GM12873 (cell line): Measurements from ENCODE around the gene FANCE.

ENCODE experiments used
- TF ChIP-seq, protein P1 (sequence below): IDR thresholded peaks from 2 replicates; pipeline ENCODE4 v1.5.1; 2012; ENCODE audit warnings: low read depth, mild to moderate bottlenecking, moderate library complexity, low read length, control low read depth; ENCODE audit not compliant: insufficient read depth; ENCODE audit errors: missing control alignments

FANCE gene

DNA sequence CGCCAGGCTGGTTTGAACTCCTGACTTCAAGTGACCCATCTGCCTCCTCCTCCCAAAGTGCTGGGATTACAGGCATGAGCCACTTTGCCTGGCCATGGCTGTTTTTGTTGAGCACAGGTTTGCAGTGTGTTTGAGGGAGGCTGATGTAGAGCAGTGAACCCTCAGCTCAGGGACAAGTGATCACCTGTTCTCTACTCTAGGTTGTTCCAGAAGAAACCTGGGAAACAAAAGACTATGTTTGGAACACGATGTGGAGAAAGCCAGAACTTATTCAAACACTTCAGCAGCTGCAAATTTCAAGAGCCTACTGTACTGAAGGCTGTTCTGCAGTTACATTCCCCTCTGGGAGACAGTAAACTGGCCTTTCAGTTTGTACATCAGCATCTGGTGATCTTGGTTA, 55.9 kb downstream of the FANCE start:
- TF ChIP-seq, protein P1, sequence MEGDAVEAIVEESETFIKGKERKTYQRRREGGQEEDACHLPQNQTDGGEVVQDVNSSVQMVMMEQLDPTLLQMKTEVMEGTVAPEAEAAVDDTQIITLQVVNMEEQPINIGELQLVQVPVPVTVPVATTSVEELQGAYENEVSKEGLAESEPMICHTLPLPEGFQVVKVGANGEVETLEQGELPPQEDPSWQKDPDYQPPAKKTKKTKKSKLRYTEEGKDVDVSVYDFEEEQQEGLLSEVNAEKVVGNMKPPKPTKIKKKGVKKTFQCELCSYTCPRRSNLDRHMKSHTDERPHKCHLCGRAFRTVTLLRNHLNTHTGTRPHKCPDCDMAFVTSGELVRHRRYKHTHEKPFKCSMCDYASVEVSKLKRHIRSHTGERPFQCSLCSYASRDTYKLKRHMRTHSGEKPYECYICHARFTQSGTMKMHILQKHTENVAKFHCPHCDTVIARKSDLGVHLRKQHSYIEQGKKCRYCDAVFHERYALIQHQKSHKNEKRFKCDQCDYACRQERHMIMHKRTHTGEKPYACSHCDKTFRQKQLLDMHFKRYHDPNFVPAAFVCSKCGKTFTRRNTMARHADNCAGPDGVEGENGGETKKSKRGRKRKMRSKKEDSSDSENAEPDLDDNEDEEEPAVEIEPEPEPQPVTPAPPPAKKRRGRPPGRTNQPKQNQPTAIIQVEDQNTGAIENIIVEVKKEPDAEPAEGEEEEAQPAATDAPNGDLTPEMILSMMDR = no peak

DNA sequence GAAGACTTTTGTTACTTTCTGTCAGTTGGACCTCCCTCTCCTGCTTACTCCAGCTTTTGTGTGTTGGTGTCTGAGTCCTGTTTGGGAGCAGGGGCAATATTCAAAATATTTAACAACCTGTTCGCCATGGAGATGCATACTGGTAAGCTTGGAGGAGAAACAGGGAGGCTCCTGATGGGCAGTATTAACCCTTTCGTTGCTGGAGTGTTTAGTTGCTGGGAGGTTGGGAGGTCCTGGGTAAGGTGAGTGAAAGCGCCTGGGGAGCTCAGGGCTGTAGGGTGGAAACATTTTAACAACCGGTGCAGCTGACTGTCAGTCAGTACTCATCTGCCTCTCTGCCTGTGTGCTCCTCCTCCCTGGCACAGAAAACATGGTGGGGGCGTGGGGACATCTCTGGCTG, 56.4 kb downstream of the FANCE start:
- TF ChIP-seq, protein P1 = no peak

DNA sequence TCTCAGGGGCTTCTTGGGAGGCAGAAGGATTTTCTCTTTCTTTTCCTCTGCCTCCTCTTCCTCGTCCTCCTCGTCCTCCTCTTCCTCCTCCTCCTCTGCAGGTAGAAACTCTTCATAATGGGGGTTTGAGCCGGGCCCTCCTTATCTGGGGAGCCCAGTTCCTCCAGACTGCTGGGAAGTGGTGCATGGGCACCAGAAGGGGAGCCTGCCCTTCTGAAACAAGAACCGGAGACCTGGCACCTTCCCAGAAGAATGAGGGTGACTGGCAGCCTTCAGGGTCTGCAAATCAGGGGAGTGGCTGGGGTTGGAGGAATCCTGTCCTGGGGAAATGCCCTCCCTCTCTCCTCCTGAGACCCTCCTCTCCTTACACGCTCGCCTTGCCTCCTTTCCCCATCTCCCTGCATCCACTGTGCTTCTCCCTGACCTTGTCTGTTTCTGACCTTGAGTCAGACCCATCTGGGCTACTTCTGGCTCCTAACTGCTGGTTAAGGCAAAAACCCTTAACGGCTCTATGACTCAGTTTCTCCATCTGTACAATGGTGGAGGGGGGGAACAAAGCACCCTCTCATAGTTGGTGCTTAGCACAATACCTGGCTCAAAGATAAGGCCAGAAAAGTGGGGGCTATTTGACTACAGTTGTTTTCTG, 58.9 kb downstream of the FANCE start:
- TF ChIP-seq, protein P1 = no peak

DNA sequence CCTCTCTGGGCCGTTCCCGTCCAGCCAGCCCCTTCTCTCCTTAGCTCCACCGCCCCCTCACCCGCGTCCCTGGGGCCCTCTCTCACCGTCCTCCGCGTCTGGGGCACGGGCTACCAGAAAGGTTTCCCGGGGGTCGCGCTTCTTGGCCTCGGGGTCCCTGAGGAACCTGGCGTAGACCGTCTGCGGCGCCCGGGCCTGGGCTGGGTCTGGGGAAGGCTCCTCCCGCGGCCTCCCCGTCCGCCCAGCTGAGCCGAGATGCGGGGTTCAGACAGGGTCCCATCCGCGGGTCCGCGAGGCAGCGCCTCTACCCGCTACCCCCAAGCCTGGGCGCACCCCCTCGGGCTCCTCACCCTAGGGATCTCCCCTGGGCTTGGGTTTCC, 59.4 kb downstream of the FANCE start:
- TF ChIP-seq, protein P1 = no peak

DNA sequence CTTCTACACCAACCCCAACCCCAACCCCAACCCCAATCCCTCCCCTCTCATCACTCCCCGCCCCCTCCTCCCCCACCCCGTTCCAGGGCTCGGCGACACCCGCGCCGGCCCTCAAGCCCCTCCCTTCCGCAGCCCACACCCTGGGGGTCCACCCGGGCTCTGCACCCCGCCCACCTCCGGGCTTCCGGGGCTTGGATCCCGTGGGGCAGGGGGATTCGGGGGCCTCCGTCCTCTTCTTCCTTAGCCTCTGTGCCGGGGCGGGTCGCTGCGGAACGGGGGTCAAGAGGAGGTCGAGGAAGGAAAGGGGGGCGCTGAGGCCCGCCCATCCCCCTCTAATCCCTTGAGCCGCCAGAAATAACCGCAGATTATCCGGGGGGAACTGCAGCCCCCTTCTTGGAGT, 59.9 kb downstream of the FANCE start:
- TF ChIP-seq, protein P1 = no peak

DNA sequence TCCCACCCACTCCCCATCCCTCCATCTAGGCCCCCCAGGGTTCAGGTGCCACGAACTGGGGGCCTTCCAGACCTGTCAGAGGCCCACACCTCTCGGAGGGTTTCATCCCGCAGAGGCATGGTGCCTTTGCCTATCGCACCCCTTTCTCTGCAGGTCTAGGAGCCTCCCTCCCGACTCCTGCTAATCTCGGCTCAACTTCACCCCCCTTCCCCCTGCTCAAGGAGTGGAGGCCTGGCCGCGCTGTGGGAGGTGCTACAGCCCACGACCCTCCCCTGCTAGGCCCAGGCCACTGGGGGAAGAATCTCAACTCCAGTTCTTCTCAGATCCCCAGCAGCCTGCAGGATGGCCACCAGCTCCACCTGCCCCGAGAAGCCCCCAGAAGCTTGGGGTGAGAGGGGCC, 60.6 kb downstream of the FANCE start, which contains the start of gene TULP1:
TSS of gene TULP1 (minus strand) at position 157 of the 400 bp plus-strand sequence. CDS start at position 119, 38 bp downstream.
- TF ChIP-seq, protein P1 = no peak

DNA sequence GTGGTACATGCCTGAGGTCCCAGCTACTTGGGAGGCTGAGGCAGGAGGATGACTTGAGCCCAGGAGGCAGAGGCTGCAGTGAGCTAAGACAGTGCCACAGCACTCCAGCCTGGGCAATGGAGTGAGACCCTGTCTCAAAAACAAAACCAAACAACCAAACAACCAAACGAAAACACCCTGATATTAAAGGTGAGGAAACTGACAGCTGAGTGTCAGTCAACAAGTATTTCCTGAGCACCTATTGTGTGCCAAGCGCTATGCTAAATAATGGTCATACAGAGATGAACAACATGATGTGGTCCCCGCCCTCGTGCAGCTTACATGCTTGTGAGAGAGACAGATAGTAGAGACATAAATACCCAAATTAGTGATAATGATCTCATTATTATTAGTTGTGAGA, 62.4 kb downstream of the FANCE start:
- TF ChIP-seq, protein P1 = no peak
